ENCODE data around the gene IGSF10.

The IGSF10 gene

GRCh38 chr3:151462278-151462780, 1.5 kb upstream of the IGSF10 start:
- DNase-seq: no peak
- intact Hi-C loops (cut with DNase I): no loop called here

GRCh38 chr3:151460228-151460627, 633 bp downstream of the IGSF10 start:
- DNase-seq: no peak
- intact Hi-C loops (cut with DNase I): no loop called here

- intact Hi-C loops (cut with DNase I): no loop called here
- no peak for DNase-seq
Measured at GRCh38 chr3:151459358-151459757, 1.5 kb downstream of the IGSF10 start.

- DNase-seq: no peak
- intact Hi-C loops (cut with DNase I): no loop called here
Measured at GRCh38 chr3:151456065-151456464, 4.8 kb downstream of the IGSF10 start.

- intact Hi-C loops (cut with DNase I): no loop called here
- DNase-seq: no peak
Measured at GRCh38 chr3:151452841-151453240, 8.0 kb downstream of the IGSF10 start.

GRCh38 chr3:151452368-151452767, 8.5 kb downstream of the IGSF10 start:
- intact Hi-C loops (cut with DNase I): no loop called here
- DNase-seq: no peak

GRCh38 chr3:151446002-151446340, 14.9 kb downstream of the IGSF10 start:
- intact Hi-C loops (cut with DNase I): no loop called here
- DNase-seq: no peak

- intact Hi-C loops (cut with DNase I): no loop called here
- no peak for DNase-seq
Measured at GRCh38 chr3:151445273-151446001, 15.4 kb downstream of the IGSF10 start.

- intact Hi-C loops (cut with DNase I): no loop called here
- no peak for DNase-seq
Measured at GRCh38 chr3:151443583-151443982, 17.3 kb downstream of the IGSF10 start.

- intact Hi-C loops (cut with DNase I): no loop called here
- DNase-seq: no peak
Measured at GRCh38 chr3:151440940-151441339, 19.9 kb downstream of the IGSF10 start.

- intact Hi-C loops (cut with DNase I): loop anchor here (1.0 to 2.0 kb wide), 2 partner anchors 221 to 400 kb away; no protein-coding TSS in a partner anchor
- DNase-seq: no peak
Measured at GRCh38 chr3:151439652-151440125, 21.2 kb downstream of the IGSF10 start.

GRCh38 chr3:151437906-151438305, 23.0 kb downstream of the IGSF10 start:
- intact Hi-C loops (cut with DNase I): loop anchor here (2.0 kb wide), 1 partner anchor 223 kb away; no protein-coding TSS in a partner anchor
- no peak for DNase-seq

GRCh38 chr3:151436675-151437446, 24.0 kb downstream of the IGSF10 start:
- no peak for DNase-seq
- intact Hi-C loops (cut with DNase I): no loop called here

- intact Hi-C loops (cut with DNase I): no loop called here
Measured at GRCh38 chr3:151434151-151434890, 26.5 kb downstream of the IGSF10 start.

GRCh38 chr3:151432616-151433372, 28.1 kb downstream of the IGSF10 start:
- intact Hi-C loops (cut with DNase I): no loop called here
- DNase-seq: no peak

More at GRCh38 chr3:151434151-151434890, 26.5 kb downstream of the IGSF10 start:
- no peak for DNase-seq

- intact Hi-C loops (cut with DNase I): no loop called here
- DNase-seq: no peak
Measured at GRCh38 chr3:151431940-151432339, 28.9 kb downstream of the IGSF10 start.

GRCh38 chr3:151430821-151431484, 29.9 kb downstream of the IGSF10 start:
- DNase-seq: no peak
- intact Hi-C loops (cut with DNase I): no loop called here

GRCh38 chr3:151428386-151428785, 32.5 kb downstream of the IGSF10 start:
- DNase-seq: no peak
- intact Hi-C loops (cut with DNase I): no loop called here

- intact Hi-C loops (cut with DNase I): no loop called here
- DNase-seq: no peak
Measured at GRCh38 chr3:151426341-151426657, 34.6 kb downstream of the IGSF10 start.
